GM12878 (cell line): ENCODE measurements around the gene CRELD2. TPM values are rescaled to one million over a fixed set of nuclear protein-coding genes. Genes with fewer than 3 reads are reported as not detected.

Experiments used
- ATAC-seq: fragments of 200-7000 bp; cut with Tn5 transposase; 3 replicates; pipeline ENCODE4 v1.9.1; 2020; ENCODE audit warnings: mild to moderate bottlenecking, moderate library complexity
- BruUV-seq: library from RNA; stranded (reverse); fragments of 400-500 nt; replicated peaks from 2 replicates; lab custom pipeline; 2021; lab: Mats Ljungman, UMichigan
- CTCF ChIA-PET: fragments of 300-600 bp; sonication (Branson Sonifier 250); formaldehyde crosslinking; extraction: SDS; loops from one replicate; lab custom pipeline; 2021; ENCODE audit warnings: inconsistent platforms; lab: Yijun Ruan, JAX
- POLR2A ChIA-PET: fragments of 350-600 bp; formaldehyde crosslinking; extraction: SDS; loops from one replicate; lab custom pipeline; 2021; ENCODE audit warnings: inconsistent platforms; lab: Charles Lee
- RAD21 ChIA-PET: fragments of 300-600 bp; sonication (Branson Sonifier 250); formaldehyde crosslinking; loops from one replicate; lab custom pipeline; 2023; ENCODE audit warnings: antibody characterized with exemption; ENCODE audit not compliant: unreplicated experiment; lab: Charles Lee
- SMC1A ChIA-PET: fragments of 300-600 bp; sonication (Branson Sonifier 250); formaldehyde crosslinking; loops from one replicate; lab custom pipeline; 2023; ENCODE audit not compliant: unreplicated experiment, uncharacterized antibody; lab: Charles Lee
- DNase-seq: peaks from one replicate; pipeline ENCODE4 v3.0.0-alpha.2; 2011; ENCODE audit warnings: low read depth, low spot score
- FAIRE-seq: peaks from 3 replicates; lab custom pipeline; 2011; peaks lifted over from hg19 to GRCh38; lab: Jason Lieb, UNC
- H2AFZ ChIP-seq: 2 replicates; pipeline ENCODE4 v1.6.0; 2011; ENCODE audit warnings: low read depth, low read length, control low read depth; ENCODE audit not compliant: control insufficient read depth
- H3K27ac ChIP-seq: 2 replicates; pipeline ENCODE4 v1.5.1; 2011; ENCODE audit warnings: control low read depth; ENCODE audit not compliant: control insufficient read depth, insufficient read depth
- H3K27me3 ChIP-seq, 2 experiments: replicated peaks in 1 of 2; 2 replicates each; pipeline versions ENCODE4 v1.6.0 to v1.6.1; 2011; ENCODE audit warnings: low read length in 1 of 2; ENCODE audit not compliant: control insufficient read depth in 2 of 2, insufficient read depth in 2 of 2
- H3K36me3 ChIP-seq, 2 experiments: 2 replicates each; pipeline ENCODE4 v1.5.1; 2011; ENCODE audit warnings: low read length in 1 of 2; ENCODE audit not compliant: control insufficient read depth in 2 of 2, insufficient read depth in 2 of 2
- H3K4me1 ChIP-seq: 2 replicates; pipeline ENCODE4 v1.6.1; 2011; ENCODE audit warnings: mild to moderate bottlenecking, low read length, moderate library complexity, mixed read lengths; ENCODE audit not compliant: control insufficient read depth, insufficient read depth
- H3K4me2 ChIP-seq: 2 replicates; pipeline ENCODE4 v1.6.0; 2011; ENCODE audit warnings: control low read depth; ENCODE audit not compliant: control insufficient read depth, insufficient read depth
- H3K4me3 ChIP-seq: fragments of 200-600 bp; sonication (generic); 2 replicates; pipeline ENCODE4 v1.5.1; 2016
- H3K79me2 ChIP-seq: 2 replicates; pipeline ENCODE4 v1.6.0; 2011; ENCODE audit warnings: low read length; ENCODE audit not compliant: control insufficient read depth, insufficient read depth
- H3K9ac ChIP-seq: 2 replicates; pipeline ENCODE4 v1.8.0; 2011; ENCODE audit warnings: low read length, control low read depth, mixed read lengths; ENCODE audit not compliant: control insufficient read depth, insufficient read depth
- H3K9me3 ChIP-seq: replicated peaks from 3 replicates; pipeline ENCODE4 v1.5.1; 2011; ENCODE audit warnings: mild to moderate bottlenecking, low read length; ENCODE audit not compliant: control insufficient read depth, insufficient read depth
- H4K20me1 ChIP-seq: 2 replicates; pipeline ENCODE4 v1.6.0; 2011; ENCODE audit not compliant: control insufficient read depth, insufficient read depth
- BHLHE40 ChIP-seq, 2 experiments: fragments of 450-650 bp in 1 of 2; IDR thresholded peaks; 2 replicates each; pipeline ENCODE4 v1.6.1; 2011 to 2017; ENCODE audit warnings: low read depth in 2 of 2, borderline replicate concordance in 1 of 2, improper control_type of control experiment in 1 of 2, low read length in 1 of 2, mild to moderate bottlenecking in 1 of 2
- ESRRA ChIP-seq: IDR thresholded peaks from 2 replicates; pipeline ENCODE4 v1.6.1; 2012; ENCODE audit warnings: mild to moderate bottlenecking, low read length, improper control_type of control experiment
- IKZF1 ChIP-seq: fragments of 450-650 bp; conservative IDR thresholded peaks from 2 replicates; pipeline ENCODE4 v1.6.1; 2017; ENCODE audit warnings: antibody characterized with exemption, mild to moderate bottlenecking
- IKZF2 ChIP-seq, 2 experiments: fragments of 450-650 bp; IDR thresholded peaks; 2 replicates each; pipeline ENCODE4 v1.6.1; 2017; ENCODE audit warnings: mild to moderate bottlenecking in 2 of 2, moderate library complexity in 2 of 2
- NFYB ChIP-seq: IDR thresholded peaks from 2 replicates; pipeline ENCODE4 v1.6.1; 2011; ENCODE audit warnings: low read depth, mild to moderate bottlenecking, low read length, improper control_type of control experiment, moderate library complexity; ENCODE audit not compliant: insufficient read depth
- RAD21 ChIP-seq: IDR thresholded peaks from 2 replicates; pipeline ENCODE4 v1.6.1; 2011; ENCODE audit warnings: mild to moderate bottlenecking, low read depth, low read length, moderate library complexity; ENCODE audit not compliant: insufficient read depth
- RB1 ChIP-seq: fragments of 450-650 bp; formaldehyde crosslinking; IDR thresholded peaks from 2 replicates; pipeline ENCODE4 v1.6.1; 2017; ENCODE audit warnings: mild to moderate bottlenecking, borderline replicate concordance
- RELA ChIP-seq: fragments of 450-650 bp; IDR thresholded peaks from 2 replicates; pipeline ENCODE4 v1.8.0; 2014; ENCODE audit warnings: borderline replicate concordance; ENCODE audit not compliant: partially characterized antibody
- SMARCA5 ChIP-seq: fragments of 450-650 bp; IDR thresholded peaks from 2 replicates; pipeline ENCODE4 v1.6.1; 2017; ENCODE audit warnings: mild to moderate bottlenecking
- SMC3 ChIP-seq: IDR thresholded peaks from 2 replicates; pipeline ENCODE4 v1.6.1; 2011; ENCODE audit warnings: low read length, improper control_type of control experiment, borderline replicate concordance
- SPI1 ChIP-seq: IDR thresholded peaks from 2 replicates; pipeline ENCODE4 v1.6.1; 2011; ENCODE audit warnings: low read depth, mild to moderate bottlenecking, low read length, moderate library complexity, borderline replicate concordance; ENCODE audit not compliant: insufficient read depth
- TCF12 ChIP-seq: IDR thresholded peaks from 2 replicates; pipeline ENCODE4 v1.6.1; 2011; ENCODE audit warnings: low read depth, mild to moderate bottlenecking, low read length
- TCF3 ChIP-seq: IDR thresholded peaks from 2 replicates; pipeline ENCODE4 v1.6.1; 2012; ENCODE audit warnings: low read depth, mild to moderate bottlenecking, low read length, borderline replicate concordance; ENCODE audit not compliant: insufficient read depth
- YY1 ChIP-seq: IDR thresholded peaks from 2 replicates; pipeline ENCODE4 v1.6.1; 2011; ENCODE audit warnings: low read depth, mild to moderate bottlenecking, low read length
- ZNF207 ChIP-seq: fragments of 450-650 bp; IDR thresholded peaks from 2 replicates; pipeline ENCODE4 v1.6.1; 2014; ENCODE audit warnings: antibody characterized with exemption, mild to moderate bottlenecking, borderline replicate concordance
- ZNF217 ChIP-seq: fragments of 450-650 bp; IDR thresholded peaks from 2 replicates; pipeline ENCODE4 v1.6.1; 2017; ENCODE audit warnings: antibody characterized with exemption, mild to moderate bottlenecking
- ZNF687 ChIP-seq: fragments of 450-650 bp; IDR thresholded peaks from 2 replicates; pipeline ENCODE4 v1.6.1; 2017; ENCODE audit warnings: mild to moderate bottlenecking, moderate library complexity
- WGBS: methylation state at CpG from one replicate; pipeline ENCODE4 v1.1.6; 2016; ENCODE audit warnings: low lambda C conversion rate; ENCODE audit not compliant: insufficient replicate concordance, insufficient coverage; ENCODE audit errors: missing lambda C conversion rate; 5-methylcytosine and 5-hydroxymethylcytosine counted together
- in situ Hi-C: fragments of 300-500 bp; cut with MboI; formaldehyde crosslinking; loops from 9 replicates; pipeline ENCODE4 v1.14.3; 2018; ENCODE audit warnings: mixed read lengths
- intact Hi-C: fragments of 100-400 bp; cut with micrococcal nuclease; formaldehyde crosslinking; loops from one replicate; pipeline ENCODE4 v1.14.2; 2022; ENCODE audit not compliant: unreplicated experiment
- polyA plus RNA-seq, 11 experiments: library from polyadenylated mRNA; depleted of rRNA in 4 of 11; unstranded in 6 of 11; stranded (reverse) in 5 of 11; fragments of >200 nt; fragmentation: Nextera tagmentation in 4 of 11; fragmentation: Illumina TruSeq in 1 of 11; extraction: Ambion mirVana in 4 of 11; extraction: Trizol in 1 of 11; gene quantifications; 1 replicate in 1 of 11; 2 replicates in 10 of 11; pipeline versions ENCODE4 v1.2.1 to v1.2.3, GENCODE V29; 2011 to 2016; ENCODE audit warnings: inconsistent platforms in 2 of 11, missing spikeins in 2 of 11, low read depth in 1 of 11
- total RNA-seq, 4 experiments: library from RNA; depleted of rRNA in 3 of 4; stranded (reverse); fragments of >200 nt in 3 of 4; fragmentation: Illumina TruSeq in 1 of 4; extraction: Trizol in 1 of 4; gene quantifications; 2 replicates each; pipeline versions ENCODE4 v1.2.1 to v1.2.3, GENCODE V29; 2013 to 2021
- TF ChIP-seq, protein P1 (sequence below): IDR thresholded peaks from 2 replicates; pipeline ENCODE4 v1.6.1; 2012; ENCODE audit warnings: low read depth, low read length, improper control_type of control experiment

The CRELD2 gene
- total and polyA plus RNA-seq, 10 of the 15 experiments (the other 5 are each of a cell fraction or from before 2014, with no cell fraction given): 9.4 to 111 (median 25.9) TPM

GRCh38 chr22:49929211-49929979, 11.0 kb downstream of the CRELD2 start:
- Histone ChIP-seq H3K27me3 (no peaks in the 10 kb centered on the region), H3K9me3 (no peaks in the 10 kb centered on the region), H3K4me1 (peaks cover 62% of the 10 kb centered on the region), H3K4me2 (peak overlapping the region; percentile 93), H4K20me1 (no peaks in the 10 kb centered on the region), H3K27ac (0 out of 2 replicates have a peak overlapping the region, but pooled peaks have one; percentile 8), H3K79me2 (peaks cover 2% of the 10 kb centered on the region), H3K9ac (no peak overlapping the region), H2AFZ (peak overlapping the region; percentile 72), H3K36me3 (peaks cover 0 to 2% of the 10 kb centered on the region in 2 experiments; a peak in 3 of 4 replicates), H3K4me3 (peak overlapping the region; percentile 28; the same call in 1 of the 2 replicates)
- ATAC-seq (peak; percentile 77), FAIRE-seq (no peak), DNase-seq (no peak)
- WGBS: 1% methylated on average over 22 of the region's 75 CpGs
- intact Hi-C loops (no loop called here), in situ Hi-C loops (no loop called here)
- ChIA-PET CTCF (interaction anchor here (1.1 to 3.2 kb wide), 9 partner anchors 9 to 214 kb away, joined by 4 to 79 read pairs (median 13); no protein-coding TSS in a partner anchor), POLR2A (interaction anchor here (1.2 kb wide), 1 partner anchor 101 kb away, joined by 4 read pairs; no protein-coding TSS in a partner anchor), RAD21 (interaction anchor here (0.7 to 4.7 kb wide), 9 partner anchors 22 to 262 kb away, joined by 3 to 81 read pairs (median 6); no protein-coding TSS in a partner anchor), SMC1A (interaction anchor here (2.3 to 3.3 kb wide), 2 partner anchors 102 to 162 kb away, joined by 9 to 43 read pairs; no protein-coding TSS in a partner anchor)
- BruUV-seq: no TSS peak
- TF ChIP-seq TCF3 (peak; percentile 79), SMC3 (peak; percentile 72), NFYB (no peak), ZNF687 (peak; percentile 30; the same call in 1 of the 2 replicates), BHLHE40 (IDR thresholded peaks at IDR 0.05; ENCODE audit: borderline replicate concordance in 1 of 2, low read depth in 2 of 2, low read length in 1 of 2) (peak; percentile 74 to 94; a peak in 3 of 4 replicates), ESRRA (no peak), SMARCA5 (peak; percentile 79), RB1 (peak; percentile 89; the same call in 1 of the 2 replicates), IKZF1 (peak; percentile 57), YY1 (peak; percentile 53; the same call in 1 of the 2 replicates), ZNF207 (peak; percentile 64; the same call in 1 of the 2 replicates), ZNF217 (0 out of 2 replicates have a peak, but pooled peaks have one; percentile 36), IKZF2 (IDR thresholded peaks at IDR 0.05) (no peak), RELA (peak; percentile 44), SPI1 (peak; percentile 47; the same call in 1 of the 2 replicates), RAD21 (peak; percentile 83), TCF12 (peak; percentile 83; the same call in 1 of the 2 replicates)
- TF ChIP-seq, protein P1, sequence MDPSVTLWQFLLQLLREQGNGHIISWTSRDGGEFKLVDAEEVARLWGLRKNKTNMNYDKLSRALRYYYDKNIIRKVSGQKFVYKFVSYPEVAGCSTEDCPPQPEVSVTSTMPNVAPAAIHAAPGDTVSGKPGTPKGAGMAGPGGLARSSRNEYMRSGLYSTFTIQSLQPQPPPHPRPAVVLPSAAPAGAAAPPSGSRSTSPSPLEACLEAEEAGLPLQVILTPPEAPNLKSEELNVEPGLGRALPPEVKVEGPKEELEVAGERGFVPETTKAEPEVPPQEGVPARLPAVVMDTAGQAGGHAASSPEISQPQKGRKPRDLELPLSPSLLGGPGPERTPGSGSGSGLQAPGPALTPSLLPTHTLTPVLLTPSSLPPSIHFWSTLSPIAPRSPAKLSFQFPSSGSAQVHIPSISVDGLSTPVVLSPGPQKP: no peak
